ENCODE measurements around the gene IFT20. TPM values are rescaled to one million over a fixed set of nuclear protein-coding genes. Genes with fewer than 3 reads are reported as not detected.

The IFT20 gene
- total RNA-seq, 1 experiment from 2014 or later: 25.4 TPM

GRCh38 chr17:28324267-28324745 is 11.0 kb downstream of the IFT20 start:
- H3K4me3 ChIP-seq (ENCODE audit: low read depth in 2 of 2, low read length in 2 of 2): no peak overlapping the region
- no peak for DNase-seq (ENCODE audit: low read depth, low spot score)
- ChIA-PET POLR2A (no interaction called here), CTCF (no interaction called here)
- H3K36me3 ChIP-seq (ENCODE audit: control insufficient read depth, insufficient read depth, low read length): no peaks in the 10 kb centered on the region
- in situ Hi-C loops (cut with HindIII; ENCODE audit: low pct_unique_long_range_greater_than_20kb, low sequenced_read_pairs) (no loop called here), intact Hi-C loops (cut with micrococcal nuclease; ENCODE audit: unreplicated experiment) (no loop called here)
- H3K27ac ChIP-seq (ENCODE audit: low read length): no peak overlapping the region
- no peak for ATAC-seq
- H3K9me3 ChIP-seq (ENCODE audit: control insufficient read depth, insufficient read depth, low read depth, low read length): no peaks in the 10 kb centered on the region
- peaks cover 18% of the 10 kb centered on the region; the same call in 1 of the 2 replicates for H3K4me1 ChIP-seq (ENCODE audit: control insufficient read depth, insufficient read depth, low read length)
- no peak for TF ChIP-seq TCF7L2 (IDR thresholded peaks at IDR 0.05; ENCODE audit: low read depth, low read length)
- no peak for TF ChIP-seq REST (IDR thresholded peaks at IDR 0.05; ENCODE audit: insufficient read depth in 1 of 2, low read depth in 2 of 2, low read length in 1 of 2)
- BruUV-seq (replicated peaks): no TSS peak
- no peaks in the 10 kb centered on the region for H3K27me3 ChIP-seq (ENCODE audit: control insufficient read depth, insufficient read depth, low read length)

DNA sequence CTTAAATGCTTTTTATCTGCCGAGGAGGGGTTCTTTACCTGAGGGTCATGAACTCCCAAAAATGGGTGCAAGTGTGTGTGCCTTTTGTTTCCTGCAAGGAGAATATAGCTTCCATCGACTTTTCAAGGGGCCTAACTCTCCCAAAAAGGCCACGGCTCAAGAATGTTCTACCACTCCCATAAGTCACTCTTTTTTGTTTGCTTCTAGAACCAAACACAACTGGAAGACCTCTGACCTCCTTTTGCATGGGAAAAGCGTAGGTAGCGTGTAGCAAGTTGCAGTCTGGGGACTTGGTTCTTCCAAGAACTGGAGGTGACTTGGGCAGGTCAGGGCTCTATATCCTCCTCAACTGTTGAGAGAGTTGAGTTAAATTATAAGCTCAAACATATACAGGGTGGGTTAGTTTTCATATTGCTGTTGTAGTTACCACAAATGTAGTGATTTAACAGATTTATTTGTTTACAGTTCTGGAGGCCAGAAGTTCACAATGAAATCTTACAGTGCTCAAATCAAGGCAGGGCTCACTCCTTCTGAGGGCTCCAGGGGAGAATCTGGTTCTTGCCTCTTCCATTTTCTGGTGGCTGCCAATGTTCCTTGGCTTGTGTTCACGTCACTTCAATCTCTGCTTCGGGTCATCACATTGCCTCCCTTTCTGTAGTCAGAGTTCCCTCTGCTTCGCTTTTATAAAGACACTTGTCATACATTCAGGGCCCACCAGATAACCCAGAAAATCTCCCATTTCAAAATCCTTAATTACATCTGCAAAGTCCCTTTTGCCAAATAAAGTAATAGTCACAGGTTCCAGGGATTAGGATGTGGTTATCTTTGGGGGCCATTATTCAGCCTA is 14.8 kb downstream of the IFT20 start:
- Histone ChIP-seq H3K36me3 (ENCODE audit: control insufficient read depth, insufficient read depth, low read length) (no peaks in the 10 kb centered on the region), H3K27me3 (ENCODE audit: control insufficient read depth, insufficient read depth, low read length) (no peaks in the 10 kb centered on the region), H3K9me3 (ENCODE audit: control insufficient read depth, insufficient read depth, low read depth, low read length) (no peaks in the 10 kb centered on the region), H3K4me3 (ENCODE audit: low read depth in 2 of 2, low read length in 2 of 2) (peak overlapping the region; percentile 79 to 95), H3K4me1 (ENCODE audit: control insufficient read depth, insufficient read depth, low read length) (peaks cover 23% of the 10 kb centered on the region), H3K27ac (ENCODE audit: low read length) (peak overlapping the region; percentile 95)
- CTCF ChIA-PET: no interaction called here
- ATAC-seq: no peak
- in situ Hi-C loops (cut with HindIII; ENCODE audit: low pct_unique_long_range_greater_than_20kb, low sequenced_read_pairs) (no loop called here), intact Hi-C loops (cut with micrococcal nuclease; ENCODE audit: unreplicated experiment) (no loop called here)
- no TSS peak for BruUV-seq (replicated peaks)
- TF ChIP-seq POLR2AphosphoS5 (IDR thresholded peaks at IDR 0.05; ENCODE audit: low read depth, low read length) (no peak), REST (IDR thresholded peaks at IDR 0.05; ENCODE audit: insufficient read depth in 1 of 2, low read depth in 2 of 2, low read length in 1 of 2) (no peak), TCF7L2 (IDR thresholded peaks at IDR 0.05; ENCODE audit: low read depth, low read length) (no peak), SIN3A (IDR thresholded peaks at IDR 0.05; ENCODE audit: borderline replicate concordance, insufficient read depth, low read depth, low read length) (no peak)
- TF ChIP-seq, protein P1, sequence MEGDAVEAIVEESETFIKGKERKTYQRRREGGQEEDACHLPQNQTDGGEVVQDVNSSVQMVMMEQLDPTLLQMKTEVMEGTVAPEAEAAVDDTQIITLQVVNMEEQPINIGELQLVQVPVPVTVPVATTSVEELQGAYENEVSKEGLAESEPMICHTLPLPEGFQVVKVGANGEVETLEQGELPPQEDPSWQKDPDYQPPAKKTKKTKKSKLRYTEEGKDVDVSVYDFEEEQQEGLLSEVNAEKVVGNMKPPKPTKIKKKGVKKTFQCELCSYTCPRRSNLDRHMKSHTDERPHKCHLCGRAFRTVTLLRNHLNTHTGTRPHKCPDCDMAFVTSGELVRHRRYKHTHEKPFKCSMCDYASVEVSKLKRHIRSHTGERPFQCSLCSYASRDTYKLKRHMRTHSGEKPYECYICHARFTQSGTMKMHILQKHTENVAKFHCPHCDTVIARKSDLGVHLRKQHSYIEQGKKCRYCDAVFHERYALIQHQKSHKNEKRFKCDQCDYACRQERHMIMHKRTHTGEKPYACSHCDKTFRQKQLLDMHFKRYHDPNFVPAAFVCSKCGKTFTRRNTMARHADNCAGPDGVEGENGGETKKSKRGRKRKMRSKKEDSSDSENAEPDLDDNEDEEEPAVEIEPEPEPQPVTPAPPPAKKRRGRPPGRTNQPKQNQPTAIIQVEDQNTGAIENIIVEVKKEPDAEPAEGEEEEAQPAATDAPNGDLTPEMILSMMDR (IDR thresholded peaks at IDR 0.05): no peak
- no peak for DNase-seq (ENCODE audit: low read depth, low spot score)
- POLR2A ChIA-PET: interaction anchor here (2.1 kb wide), 1 partner anchor 15 kb away, joined by 8 read pairs; the partner anchor contains the start of genes IFT20 and TNFAIP1
